Occipital lobe (tissue), 2 donors: ENCODE data around the gene MTFR1L. TPM values are rescaled to one million over a fixed set of nuclear protein-coding genes. Genes with fewer than 3 reads are reported as not detected.

Source experiments
- DNase-seq: peaks from one replicate; lab custom pipeline; 2025; lab: John Stamatoyannopoulos, UW
- total RNA-seq: library from RNA; depleted of rRNA; stranded (reverse); fragments of >200 nt; gene quantifications from one replicate; pipeline ENCODE4 v1.2.3, GENCODE V29; 2014

The MTFR1L gene
- 32.8 TPM for total RNA-seq

DNA sequence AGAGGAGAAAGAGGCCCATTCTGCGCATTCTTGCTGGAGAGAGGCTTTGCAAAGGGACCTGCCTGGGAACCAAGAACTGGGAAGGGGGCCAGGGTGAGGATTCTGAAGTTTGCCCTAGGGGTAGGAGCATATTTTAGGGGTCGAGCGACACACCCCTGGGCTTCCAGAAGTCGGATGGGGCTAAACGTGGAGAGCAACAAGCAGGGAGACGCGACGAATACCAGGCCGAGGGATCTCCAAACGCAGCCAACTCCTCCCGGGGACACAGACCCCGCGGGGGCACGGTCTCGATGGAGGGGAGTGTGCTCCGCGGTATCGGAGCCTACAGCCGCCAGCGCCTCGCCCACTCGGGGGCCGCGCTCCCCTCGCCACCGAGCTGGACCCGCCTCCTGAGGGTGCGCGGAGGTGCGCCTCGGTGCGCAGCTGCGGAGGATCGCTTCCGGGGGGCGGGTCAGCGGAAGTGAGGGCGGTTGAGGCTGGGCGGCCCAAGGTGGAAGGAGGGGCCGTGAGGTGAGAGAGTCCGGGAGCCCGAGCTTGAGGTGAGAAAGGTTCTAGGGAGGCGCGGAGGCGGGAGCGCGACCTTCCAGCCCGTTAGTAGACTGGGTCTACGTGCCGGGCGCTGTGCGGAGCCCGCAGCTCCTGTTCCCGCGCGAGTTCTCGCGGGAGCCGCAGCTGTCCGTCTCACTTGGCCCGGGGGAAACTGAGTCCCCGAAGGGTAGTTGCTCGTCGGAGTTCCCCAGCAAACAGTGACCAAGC, at the start of gene MTFR1L:
Gene MTFR1L (plus strand): TSS at position 464 of the 756 bp plus-strand sequence. CDS start 3,151 bp downstream, outside the sequence.
- peak; percentile 83 for DNase-seq

- no peak for DNase-seq
Measured at GRCh38 chr1:25770541-25771220, 49.1 kb upstream of the MTFR1L start.

GRCh38 chr1:25771221-25772114, 48.3 kb upstream of the MTFR1L start:
- no peak for DNase-seq

DNA sequence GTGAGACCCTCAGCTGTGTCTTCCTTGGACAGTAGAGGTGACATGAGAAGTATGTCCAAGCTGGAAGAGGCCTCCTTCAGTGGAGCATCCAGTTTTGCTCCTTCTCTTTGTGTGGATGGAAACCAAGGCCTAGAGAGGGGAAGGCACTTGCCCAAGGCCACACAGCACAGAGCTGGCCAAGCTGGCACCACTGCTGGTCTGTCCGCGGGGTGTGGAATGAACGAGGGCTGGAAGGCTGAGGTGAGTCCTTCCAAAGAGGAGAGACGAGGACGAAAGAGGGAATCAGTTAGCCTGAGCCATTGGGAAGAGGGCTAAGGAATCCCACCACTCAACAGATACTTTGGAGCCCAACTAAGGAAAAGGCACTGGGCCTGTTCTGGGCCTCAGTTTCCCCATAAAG, 47.6 kb upstream of the MTFR1L start:
- DNase-seq: no peak

GRCh38 chr1:25772692-25773245, 47.0 kb upstream of the MTFR1L start:
- no peak for DNase-seq

DNA sequence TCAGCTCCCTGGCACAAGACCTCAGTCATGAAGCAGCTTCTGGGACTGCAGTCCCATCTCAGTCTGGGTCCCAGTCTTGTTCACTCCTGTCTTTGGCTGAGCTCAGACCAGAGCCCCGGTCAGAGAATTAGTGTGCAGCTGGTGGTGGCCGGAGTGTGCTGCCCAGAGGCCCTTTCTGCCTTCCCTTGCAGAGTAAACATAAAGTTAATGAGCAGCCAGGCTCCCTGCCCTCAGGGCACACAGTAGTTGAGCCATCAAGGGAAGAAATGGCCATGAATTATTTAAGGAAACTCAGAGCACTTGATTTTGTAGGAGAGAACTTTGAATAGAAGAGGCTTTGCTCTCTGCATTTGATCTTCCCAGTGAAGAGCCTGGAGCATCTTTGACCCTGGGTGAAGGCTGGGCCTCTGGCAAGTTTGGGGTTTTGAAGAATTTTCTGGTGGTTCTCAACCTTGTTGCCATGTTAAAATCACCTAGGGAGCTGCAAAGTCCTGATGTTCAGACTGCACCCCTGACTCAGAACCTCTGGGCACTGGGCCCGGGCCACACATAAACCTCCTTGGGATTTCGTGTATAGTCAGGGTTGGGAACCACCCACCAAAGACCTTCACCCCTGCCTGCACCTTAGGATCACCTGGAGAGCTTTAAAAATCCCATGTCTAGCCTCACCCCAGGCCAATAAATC, 46.2 kb upstream of the MTFR1L start:
- DNase-seq: no peak

DNA sequence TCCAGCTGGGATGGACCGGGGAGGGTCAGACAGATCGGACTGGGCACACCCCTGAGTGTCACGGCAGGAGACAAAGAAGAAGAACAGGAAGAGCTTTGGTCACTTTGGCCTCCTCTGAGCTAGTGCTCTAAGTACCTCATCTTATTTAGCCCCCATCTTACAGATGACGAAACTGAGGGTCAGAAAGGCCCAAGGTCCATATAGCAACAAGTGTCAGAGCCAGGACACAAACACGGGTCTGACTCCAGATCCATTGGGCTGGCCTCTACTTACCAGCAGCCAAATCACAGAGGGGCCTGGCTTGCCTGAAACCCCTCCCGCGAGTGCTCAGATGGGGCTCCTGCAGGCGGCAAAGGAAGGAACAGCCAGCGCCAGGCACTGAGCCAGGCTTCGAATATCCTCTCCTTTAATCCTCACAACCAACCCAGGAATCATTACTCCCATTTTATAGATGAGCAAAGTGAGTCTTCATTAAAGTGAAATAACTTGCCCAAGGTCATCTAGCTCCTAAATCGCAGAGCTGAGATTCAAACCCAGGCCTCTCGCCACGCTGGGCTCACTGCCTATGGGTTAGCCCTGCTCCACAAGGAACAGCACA, 45.4 kb upstream of the MTFR1L start:
- DNase-seq: no peak

- no peak for DNase-seq
Measured at GRCh38 chr1:25774921-25775771, 44.6 kb upstream of the MTFR1L start.

DNA sequence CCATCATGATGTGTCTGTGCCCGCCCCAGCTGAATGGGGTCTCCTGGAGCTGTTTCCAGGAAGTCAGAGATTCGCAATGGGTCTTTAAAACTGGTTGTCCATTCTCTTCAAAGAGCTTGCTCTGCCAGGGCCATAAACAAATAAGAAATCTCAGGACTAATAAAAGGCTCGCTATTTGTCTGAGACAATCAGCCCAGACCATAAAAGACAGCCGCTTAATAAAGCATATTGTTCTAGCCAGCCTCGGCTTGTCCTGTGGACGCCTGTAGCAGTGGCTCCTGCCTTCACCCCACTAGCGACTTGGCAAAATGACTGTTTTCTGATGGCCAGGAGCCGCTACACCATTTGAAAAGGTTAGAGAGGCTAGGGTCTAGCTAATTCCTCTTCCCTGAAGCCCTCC, 40.4 kb upstream of the MTFR1L start:
- no peak for DNase-seq

- DNase-seq: no peak
Measured at GRCh38 chr1:25779894-25780293, 39.9 kb upstream of the MTFR1L start.

DNA sequence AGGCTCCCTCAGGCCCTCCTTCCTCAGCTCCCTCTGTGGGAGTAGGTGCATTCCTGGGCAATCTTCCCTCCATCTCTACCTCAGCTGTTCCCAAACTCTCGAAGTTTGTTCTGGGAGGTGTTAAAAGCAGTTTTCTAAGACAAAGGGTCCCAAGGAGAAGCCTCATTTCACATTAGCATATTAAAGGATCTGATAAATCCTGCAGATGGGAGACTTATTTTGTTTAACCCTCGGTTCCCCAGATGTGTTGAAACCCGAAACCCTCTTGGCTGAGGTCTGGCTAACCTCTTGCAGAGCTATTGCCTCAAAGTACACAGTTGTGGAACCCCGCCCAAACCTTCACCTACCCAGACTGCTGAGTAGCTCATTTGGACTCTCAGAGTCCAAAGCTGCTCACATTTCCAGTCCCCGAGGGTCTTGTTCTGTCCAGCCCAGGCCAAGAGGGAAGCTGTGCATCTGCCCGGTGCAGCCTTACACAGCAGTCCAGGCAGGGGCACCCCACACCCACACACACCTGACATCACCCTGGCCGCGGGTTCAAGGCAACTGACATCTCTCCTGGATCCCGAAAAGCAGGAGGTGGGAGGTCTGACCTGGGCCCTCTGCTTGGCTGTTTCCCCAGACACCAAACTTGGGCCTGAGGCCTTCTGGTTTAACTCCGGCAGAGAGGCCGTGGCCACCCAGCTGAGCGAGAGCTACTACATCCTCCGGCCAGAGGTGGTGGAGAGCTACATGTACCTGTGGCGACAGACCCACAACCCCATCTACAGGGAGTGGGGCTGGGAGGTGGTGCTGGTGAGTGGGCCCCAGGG, 39.2 kb upstream of the MTFR1L start:
- no peak for DNase-seq

- no peak for DNase-seq
Measured at GRCh38 chr1:25781130-25781433, 38.7 kb upstream of the MTFR1L start.

DNA sequence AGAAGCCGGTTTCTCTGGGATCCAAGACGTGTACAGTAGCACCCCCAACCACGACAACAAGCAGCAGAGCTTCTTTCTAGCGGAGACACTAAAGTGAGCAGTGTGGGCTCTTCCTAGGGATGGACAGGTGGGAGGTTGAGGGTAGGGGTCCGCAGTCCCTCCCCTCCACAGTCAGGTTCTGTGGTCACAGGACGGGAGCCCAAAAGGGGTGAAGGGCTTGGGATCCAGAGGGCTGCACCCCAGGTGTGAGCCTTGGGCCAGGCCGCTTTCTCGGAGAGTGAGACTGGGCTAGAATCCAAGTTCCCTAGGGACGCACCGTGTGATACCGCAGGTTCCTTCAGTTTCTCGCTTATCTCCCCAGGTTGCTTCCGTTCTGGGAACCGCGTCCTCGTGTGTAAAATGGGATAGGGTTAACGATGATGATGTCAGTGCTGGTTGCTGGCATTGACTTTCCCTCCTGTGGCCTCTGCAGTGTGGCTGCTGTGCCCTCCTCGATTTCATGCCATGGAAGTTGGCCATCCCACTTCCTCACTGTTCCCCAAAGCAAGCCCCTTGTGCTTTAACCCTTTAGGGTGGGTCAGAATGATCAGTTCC, 37.0 kb upstream of the MTFR1L start:
- no peak for DNase-seq

DNA sequence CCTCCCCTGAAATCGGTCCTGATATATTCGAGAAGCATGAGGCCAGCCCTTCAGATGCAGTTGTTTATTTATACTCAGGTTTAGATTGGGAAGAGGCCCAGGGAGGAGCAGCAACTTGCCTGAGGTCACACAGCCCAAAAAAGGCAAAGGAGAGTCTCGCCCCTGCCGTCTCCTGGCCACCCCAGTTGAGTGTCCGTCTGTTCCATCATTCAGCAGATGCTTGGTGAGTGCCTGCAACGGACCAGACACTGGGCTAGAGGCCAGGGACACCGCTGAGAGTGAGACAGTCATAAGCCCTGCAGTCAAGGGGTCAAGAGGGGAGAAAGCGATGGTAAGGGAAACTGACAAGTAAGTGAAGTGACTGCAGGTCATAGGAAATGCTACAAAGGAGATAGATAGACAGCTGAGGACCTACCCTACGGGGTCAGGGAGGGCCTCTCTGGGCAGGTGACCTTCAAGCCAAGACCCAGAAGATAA, 35.1 kb upstream of the MTFR1L start:
- DNase-seq: no peak

DNA sequence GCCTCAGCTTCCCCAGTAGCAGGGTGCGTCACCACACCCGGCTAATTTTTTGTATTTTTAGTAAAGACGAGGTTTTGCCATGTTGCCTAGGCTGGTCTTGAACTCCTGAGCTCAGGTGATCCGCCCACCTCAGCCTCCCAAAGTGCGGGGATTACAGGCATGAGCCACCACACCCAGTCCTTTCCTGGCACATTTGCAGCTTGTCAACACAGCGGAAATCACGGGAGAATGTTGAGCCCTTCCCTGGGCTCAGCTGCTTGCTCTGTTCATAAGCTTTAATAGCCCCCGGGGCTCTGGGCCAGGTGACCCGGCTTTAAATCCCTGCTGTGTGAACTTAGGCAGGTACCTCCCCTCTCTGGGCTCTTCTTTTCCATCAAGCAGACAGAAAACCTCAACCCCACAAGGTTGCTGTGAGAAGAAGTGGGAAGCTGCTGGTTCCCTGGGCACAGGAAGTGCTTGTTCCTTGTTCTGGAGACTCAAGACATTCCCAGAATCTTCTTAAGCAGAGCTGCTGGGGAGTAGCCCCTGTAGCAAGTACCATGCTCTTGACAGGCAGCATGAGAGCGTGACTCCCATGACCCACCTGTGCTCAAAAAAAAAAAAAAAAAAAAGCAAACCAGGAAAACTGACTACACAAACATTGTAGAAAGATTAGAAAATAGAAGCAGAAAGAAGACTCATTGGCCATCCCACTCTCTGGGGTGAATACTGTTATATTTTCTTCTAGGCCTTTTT, 34.3 kb upstream of the MTFR1L start:
- DNase-seq: no peak

- no peak for DNase-seq
Measured at GRCh38 chr1:25786887-25787759, 32.6 kb upstream of the MTFR1L start.

DNA sequence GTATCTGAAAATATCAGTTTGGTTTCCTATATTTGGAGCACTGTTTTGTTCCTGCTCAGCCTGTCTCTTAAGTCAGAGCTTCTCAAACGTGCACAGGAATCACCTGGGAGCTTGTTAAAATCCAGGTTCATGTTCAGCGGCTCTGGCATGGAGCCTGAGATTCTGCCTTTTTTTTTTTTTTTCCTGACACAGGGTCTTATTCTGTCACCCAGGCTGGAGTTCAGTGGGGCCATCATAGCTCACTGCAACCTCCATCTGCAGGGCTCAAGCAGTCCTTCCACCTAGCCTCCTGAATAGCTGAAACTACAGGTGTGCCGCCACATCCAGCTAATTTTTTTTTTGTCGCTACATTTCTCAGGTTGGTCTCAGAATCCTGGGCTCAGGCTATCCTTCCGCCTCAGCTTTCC, 32.0 kb upstream of the MTFR1L start:
- DNase-seq: no peak
